Measurements from ENCODE around the gene SENP7.
"Not testable (repeated sequence)": the region's sequence is repeated elsewhere in the genome, so short reads cannot be mapped to it uniquely, and the experiment has no call there.

Gene SENP7

GRCh38 chr3:101325393-101326134 lies 187.4 kb downstream of the SENP7 start:
- no peak for DNase-seq

GRCh38 chr3:101320475-101320874 lies 192.5 kb downstream of the SENP7 start, which contains the start of gene IMPG2:
IMPG2 (minus strand) TSS chr3:101320575; CDS start chr3:101320372, 203 bp downstream.
- no peak for DNase-seq

GRCh38 chr3:101319531-101319930 lies 193.5 kb downstream of the SENP7 start:
- no peak for DNase-seq

- no peak for DNase-seq
Measured at GRCh38 chr3:101312545-101312944, 200.5 kb downstream of the SENP7 start.

GRCh38 chr3:101311676-101312075 lies 201.3 kb downstream of the SENP7 start:
- no peak for DNase-seq

- no peak for DNase-seq
Measured at GRCh38 chr3:101310978-101311375, 202.0 kb downstream of the SENP7 start.

DNA sequence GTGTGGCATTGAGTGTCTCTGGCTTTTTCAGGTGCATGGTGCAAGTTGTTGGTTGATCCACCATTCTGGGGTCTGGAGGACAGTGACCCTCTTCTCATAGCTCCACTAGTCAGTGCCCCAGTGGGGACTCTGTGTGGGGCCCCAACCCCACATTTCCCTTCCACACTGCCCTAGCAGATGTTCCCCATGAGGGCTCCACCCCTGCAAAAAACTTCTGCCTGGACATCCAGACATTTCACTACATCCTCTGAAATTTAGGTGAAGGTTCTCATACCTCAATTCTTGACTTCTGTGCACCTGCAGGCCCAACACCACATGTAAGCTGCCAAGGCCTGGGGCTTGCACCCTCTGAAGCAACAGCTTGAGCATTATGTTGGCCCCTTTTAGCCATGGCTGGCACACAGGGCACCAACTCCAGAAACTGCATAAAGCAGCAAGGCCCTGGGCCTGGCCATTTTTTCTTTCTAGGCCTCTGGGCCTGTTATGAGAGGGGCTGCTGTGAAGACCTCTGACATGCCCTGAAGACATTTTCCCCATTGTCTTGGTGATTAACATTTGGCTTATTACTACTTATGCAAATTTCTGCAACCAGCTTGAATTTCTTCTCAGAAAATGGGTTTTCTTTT lies 204.8 kb downstream of the SENP7 start:
- DNase-seq, result not testable (repeated sequence)

GRCh38 chr3:101303836-101304235 lies 209.2 kb downstream of the SENP7 start:
- DNase-seq, result no peak

DNA sequence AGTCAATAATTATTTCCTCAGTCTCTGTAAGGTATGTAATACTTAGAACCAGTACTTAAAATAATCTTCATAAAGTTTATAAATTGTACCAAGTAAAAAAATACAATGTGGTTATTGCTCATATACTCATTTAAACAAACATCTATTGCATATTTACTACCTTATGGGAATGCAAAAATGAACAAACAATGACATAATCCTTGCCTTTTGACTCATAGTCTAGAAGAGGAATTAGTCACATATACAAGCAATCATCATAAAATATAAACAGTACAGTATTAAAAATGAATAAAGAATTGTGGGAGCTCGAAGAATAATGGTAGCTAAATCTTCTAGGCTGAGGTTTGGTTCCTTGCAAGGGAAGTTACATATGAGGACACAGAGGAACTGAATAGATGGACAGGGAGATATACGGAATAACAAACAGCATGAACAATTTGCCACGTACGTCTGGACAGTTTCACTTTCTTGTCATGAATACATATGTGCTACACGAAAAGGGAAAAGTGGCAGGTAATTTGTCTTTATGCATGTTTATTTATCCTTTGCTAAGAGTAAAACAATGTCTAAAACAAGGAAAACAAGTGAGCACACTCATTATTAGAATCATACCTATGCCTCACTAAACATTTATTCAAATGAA lies 209.8 kb downstream of the SENP7 start:
- no peak for DNase-seq

- no peak for DNase-seq
Measured at GRCh38 chr3:101300073-101300472, 212.9 kb downstream of the SENP7 start.

- no peak for DNase-seq
Measured at GRCh38 chr3:101292027-101292426, 221.0 kb downstream of the SENP7 start.

DNA sequence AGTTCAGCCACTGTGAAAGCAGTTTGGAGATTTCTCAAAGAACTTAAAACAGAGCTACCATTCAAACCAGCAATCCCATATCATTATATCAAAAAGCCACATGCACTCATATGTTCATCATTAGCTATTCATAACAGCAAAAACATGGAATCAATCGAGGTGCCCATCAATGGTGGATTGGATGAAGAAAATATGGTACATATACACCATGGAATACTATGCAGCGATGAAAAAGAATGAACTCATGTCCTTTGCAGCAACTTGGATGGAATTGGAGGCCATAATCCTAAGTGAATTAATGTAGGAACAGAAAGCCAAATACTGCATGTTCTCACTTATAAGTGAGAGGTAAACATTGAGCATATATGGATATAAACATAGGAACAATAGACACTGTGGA lies 224.7 kb downstream of the SENP7 start:
- no peak for DNase-seq

DNA sequence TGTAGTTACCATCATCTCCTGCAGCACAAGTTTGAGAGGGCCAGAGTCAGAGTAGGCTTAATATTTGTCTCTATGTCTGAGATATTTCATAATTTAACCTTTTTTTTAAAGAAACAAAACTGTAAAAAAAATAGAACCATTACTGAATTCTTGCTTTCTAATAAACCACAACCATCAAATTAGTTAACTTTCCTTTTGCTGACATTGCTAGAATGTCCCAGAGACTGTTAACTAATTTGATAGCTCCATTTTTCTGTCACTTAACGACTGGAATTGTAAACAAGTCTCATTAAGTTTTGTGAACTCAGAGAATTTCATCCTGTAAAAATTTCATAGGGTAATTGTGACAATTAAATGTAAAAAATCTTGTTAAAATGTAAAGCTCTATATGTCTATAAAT lies 228.3 kb downstream of the SENP7 start:
- DNase-seq, result no peak

DNA sequence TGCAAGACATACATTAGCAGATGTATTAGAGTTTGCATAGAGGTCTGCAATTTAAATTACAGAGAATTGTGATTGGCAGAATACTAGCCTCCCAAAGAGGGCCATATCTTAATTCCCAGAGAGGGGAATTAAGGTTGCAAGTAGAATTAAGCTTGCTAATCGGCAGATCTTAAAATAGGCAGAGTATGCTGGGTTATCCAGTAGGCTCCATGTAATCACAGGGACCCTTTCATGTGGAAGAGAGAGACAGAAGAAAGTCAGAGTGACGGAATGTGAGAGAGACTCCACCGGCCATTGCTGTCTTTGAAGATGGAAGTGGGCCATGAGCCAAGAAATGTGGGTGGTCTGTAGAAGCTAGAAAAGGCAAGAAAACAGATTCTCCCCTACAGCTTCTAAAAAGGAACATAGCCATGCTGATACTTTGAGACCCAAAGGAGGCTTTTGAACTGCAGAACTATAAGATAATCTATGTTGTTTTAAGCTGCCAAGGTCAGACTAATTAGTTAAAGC lies 231.4 kb downstream of the SENP7 start:
- DNase-seq, result no peak

- no peak for DNase-seq
Measured at GRCh38 chr3:101279765-101280385, 233.1 kb downstream of the SENP7 start.

GRCh38 chr3:101279162-101279561 lies 233.8 kb downstream of the SENP7 start:
- no peak for DNase-seq

GRCh38 chr3:101278727-101279126 lies 234.3 kb downstream of the SENP7 start:
- DNase-seq, result no peak

Measured in GOT3 (cell line).